ENCODE measurements around the gene C4B.
"Not testable (repeated sequence)": the region's sequence is repeated elsewhere in the genome, so short reads cannot be mapped to it uniquely, and the experiment has no call there.

Gene C4B

GRCh38 chr6:32049736-32050135 lies 35.1 kb downstream of the C4B start:
- H4K8ac ChIP-seq (ENCODE audit: low read depth, low read length); H3K79me1 ChIP-seq (ENCODE audit: low read depth, low read length); H2BK15ac ChIP-seq (ENCODE audit: low read length); H3K4me3 ChIP-seq (ENCODE audit: low read length in 2 of 2); H2BK120ac ChIP-seq (ENCODE audit: low read depth, low read length); H3K9ac ChIP-seq (ENCODE audit: low read depth, low read length, poor library complexity); DNase-seq (ENCODE audit: low spot score); H3K4me2 ChIP-seq (ENCODE audit: insufficient read depth, low read length, poor library complexity, severe bottlenecking); H4K91ac ChIP-seq (ENCODE audit: low read depth, low read length, poor library complexity); H3K27ac ChIP-seq (replicated peaks; ENCODE audit: low read length); H3K18ac ChIP-seq (ENCODE audit: low read length); H3K14ac ChIP-seq (ENCODE audit: low read length); H2BK5ac ChIP-seq (ENCODE audit: low read length); H3K9me3 ChIP-seq (replicated peaks in 1 of 2; ENCODE audit: control insufficient read depth in 2 of 2, insufficient read depth in 1 of 2, low read depth in 1 of 2, low read length in 2 of 2); H3K23ac ChIP-seq (ENCODE audit: low read depth, low read length, poor library complexity); H3K4ac ChIP-seq (ENCODE audit: low read length); H2AK5ac ChIP-seq (ENCODE audit: low read depth, low read length); H2AFZ ChIP-seq (ENCODE audit: low read length); H3K36me3 ChIP-seq (replicated peaks in 1 of 2; ENCODE audit: control insufficient read depth in 2 of 2, insufficient read depth in 2 of 2, low read length in 2 of 2); H2BK12ac ChIP-seq (ENCODE audit: low read length): not testable (repeated sequence)
- Histone ChIP-seq H3K27me3 (ENCODE audit: control insufficient read depth in 3 of 3, insufficient read depth in 3 of 3, low read depth in 1 of 3, low read length in 3 of 3) (peaks cover 0 to 17% (median 0%) of the 10 kb centered on the region in 3 experiments), H3K4me1 (ENCODE audit: control insufficient read depth in 2 of 2, insufficient read depth in 1 of 2, low read depth in 1 of 2, low read length in 2 of 2) (peaks cover 14 to 21% of the 10 kb centered on the region in 2 donors)
- WGBS, 2 donors (ENCODE audit: extremely low coverage in 2 of 2, insufficient read length in 2 of 2, insufficient replicate concordance in 1 of 2) = no CpG with 5 or more reads among the region's 11 CpGs

- no peak overlapping the region for H3K4me3 ChIP-seq (ENCODE audit: low read length in 2 of 2)
- peaks cover 0 to 25% (median 0%) of the 10 kb centered on the region in 3 experiments for H3K27me3 ChIP-seq (ENCODE audit: control insufficient read depth in 3 of 3, insufficient read depth in 3 of 3, low read depth in 1 of 3, low read length in 3 of 3)
- H3K4me2 ChIP-seq (ENCODE audit: insufficient read depth, low read length, poor library complexity, severe bottlenecking) = no peak overlapping the region
- H2BK120ac ChIP-seq (ENCODE audit: low read depth, low read length) = no peak overlapping the region
- no peak overlapping the region for H2AK5ac ChIP-seq (ENCODE audit: low read depth, low read length)
- no peak overlapping the region for H2AFZ ChIP-seq (ENCODE audit: low read length)
- H3K18ac ChIP-seq (ENCODE audit: low read length) = peak overlapping the region; percentile 18
- H3K14ac ChIP-seq (ENCODE audit: low read length) = no peak overlapping the region
- peak overlapping the region; percentile 39 for H3K23ac ChIP-seq (ENCODE audit: low read depth, low read length, poor library complexity)
- no peak overlapping the region for H2BK15ac ChIP-seq (ENCODE audit: low read length)
- peaks cover 14 to 21% of the 10 kb centered on the region in 2 donors for H3K4me1 ChIP-seq (ENCODE audit: control insufficient read depth in 2 of 2, insufficient read depth in 1 of 2, low read depth in 1 of 2, low read length in 2 of 2)
- no peak overlapping the region for H3K9ac ChIP-seq (ENCODE audit: low read depth, low read length, poor library complexity)
- no peaks in the 10 kb centered on the region for H3K9me3 ChIP-seq (replicated peaks in 1 of 2; ENCODE audit: control insufficient read depth in 2 of 2, insufficient read depth in 1 of 2, low read depth in 1 of 2, low read length in 2 of 2)
- peak overlapping the region; percentile 25 for H2BK5ac ChIP-seq (ENCODE audit: low read length)
- no CpG with 5 or more reads among the region's 5 CpGs for WGBS, 2 donors (ENCODE audit: extremely low coverage in 2 of 2, insufficient read length in 2 of 2, insufficient replicate concordance in 1 of 2)
- no peak overlapping the region for H4K8ac ChIP-seq (ENCODE audit: low read depth, low read length)
- H3K36me3 ChIP-seq (replicated peaks in 1 of 2; ENCODE audit: control insufficient read depth in 2 of 2, insufficient read depth in 2 of 2, low read length in 2 of 2) = no peaks in the 10 kb centered on the region
- H3K4ac ChIP-seq (ENCODE audit: low read length) = no peak overlapping the region
- no peak overlapping the region for H2BK12ac ChIP-seq (ENCODE audit: low read length)
- DNase-seq (ENCODE audit: low spot score) = no peak
- no peak overlapping the region for H3K27ac ChIP-seq (replicated peaks; ENCODE audit: low read length)
- H3K79me1 ChIP-seq (ENCODE audit: low read depth, low read length) = no peaks in the 10 kb centered on the region
- no peak overlapping the region for H4K91ac ChIP-seq (ENCODE audit: low read depth, low read length, poor library complexity)
Measured at GRCh38 chr6:32050562-32050961, 36.0 kb downstream of the C4B start.

- H3K4me3 ChIP-seq (ENCODE audit: low read length in 2 of 2); H3K27ac ChIP-seq (replicated peaks; ENCODE audit: low read length); H2BK120ac ChIP-seq (ENCODE audit: low read depth, low read length); H3K36me3 ChIP-seq (replicated peaks in 1 of 2; ENCODE audit: control insufficient read depth in 2 of 2, insufficient read depth in 2 of 2, low read length in 2 of 2); H2AFZ ChIP-seq (ENCODE audit: low read length); H3K4me2 ChIP-seq (ENCODE audit: insufficient read depth, low read length, poor library complexity, severe bottlenecking); H3K9ac ChIP-seq (ENCODE audit: low read depth, low read length, poor library complexity); H2BK12ac ChIP-seq (ENCODE audit: low read length); H3K4me1 ChIP-seq (ENCODE audit: control insufficient read depth in 2 of 2, insufficient read depth in 1 of 2, low read depth in 1 of 2, low read length in 2 of 2); H2BK5ac ChIP-seq (ENCODE audit: low read length); H4K91ac ChIP-seq (ENCODE audit: low read depth, low read length, poor library complexity); H4K8ac ChIP-seq (ENCODE audit: low read depth, low read length); H2BK15ac ChIP-seq (ENCODE audit: low read length); DNase-seq (ENCODE audit: low spot score); H2AK5ac ChIP-seq (ENCODE audit: low read depth, low read length); H3K18ac ChIP-seq (ENCODE audit: low read length); H3K79me1 ChIP-seq (ENCODE audit: low read depth, low read length); H3K4ac ChIP-seq (ENCODE audit: low read length); H3K9me3 ChIP-seq (replicated peaks in 1 of 2; ENCODE audit: control insufficient read depth in 2 of 2, insufficient read depth in 1 of 2, low read depth in 1 of 2, low read length in 2 of 2): not testable (repeated sequence)
- H3K27me3 ChIP-seq (ENCODE audit: control insufficient read depth in 3 of 3, insufficient read depth in 3 of 3, low read depth in 1 of 3, low read length in 3 of 3) = peaks cover 0 to 31% (median 0%) of the 10 kb centered on the region in 3 experiments
- no CpG with 5 or more reads among the region's 20 CpGs for WGBS, 2 donors (ENCODE audit: extremely low coverage in 2 of 2, insufficient read length in 2 of 2, insufficient replicate concordance in 1 of 2)
- peak overlapping the region; percentile 67 for H3K14ac ChIP-seq (ENCODE audit: low read length)
- peak overlapping the region; percentile 71 for H3K23ac ChIP-seq (ENCODE audit: low read depth, low read length, poor library complexity)
Measured at GRCh38 chr6:32052626-32053025, 38.0 kb downstream of the C4B start.

- not testable (repeated sequence) for H3K9ac ChIP-seq (ENCODE audit: low read depth, low read length, poor library complexity); H3K4me3 ChIP-seq (ENCODE audit: low read length in 2 of 2); H2BK120ac ChIP-seq (ENCODE audit: low read depth, low read length); H3K79me1 ChIP-seq (ENCODE audit: low read depth, low read length); H3K27ac ChIP-seq (replicated peaks; ENCODE audit: low read length); H2BK15ac ChIP-seq (ENCODE audit: low read length); H3K4me2 ChIP-seq (ENCODE audit: insufficient read depth, low read length, poor library complexity, severe bottlenecking); H2AFZ ChIP-seq (ENCODE audit: low read length); H2AK5ac ChIP-seq (ENCODE audit: low read depth, low read length); H4K91ac ChIP-seq (ENCODE audit: low read depth, low read length, poor library complexity); H3K23ac ChIP-seq (ENCODE audit: low read depth, low read length, poor library complexity); H3K14ac ChIP-seq (ENCODE audit: low read length); H3K4me1 ChIP-seq (ENCODE audit: control insufficient read depth in 2 of 2, insufficient read depth in 1 of 2, low read depth in 1 of 2, low read length in 2 of 2); H4K8ac ChIP-seq (ENCODE audit: low read depth, low read length); H3K36me3 ChIP-seq (replicated peaks in 1 of 2; ENCODE audit: control insufficient read depth in 2 of 2, insufficient read depth in 2 of 2, low read length in 2 of 2); DNase-seq (ENCODE audit: low spot score); H3K4ac ChIP-seq (ENCODE audit: low read length); H3K9me3 ChIP-seq (replicated peaks in 1 of 2; ENCODE audit: control insufficient read depth in 2 of 2, insufficient read depth in 1 of 2, low read depth in 1 of 2, low read length in 2 of 2); H2BK12ac ChIP-seq (ENCODE audit: low read length); H2BK5ac ChIP-seq (ENCODE audit: low read length); H3K18ac ChIP-seq (ENCODE audit: low read length)
- WGBS, 2 donors (ENCODE audit: extremely low coverage in 2 of 2, insufficient read length in 2 of 2, insufficient replicate concordance in 1 of 2) = no CpG with 5 or more reads among the region's 13 CpGs
- H3K27me3 ChIP-seq (ENCODE audit: control insufficient read depth in 3 of 3, insufficient read depth in 3 of 3, low read depth in 1 of 3, low read length in 3 of 3) = peaks cover 0 to 37% (median 0%) of the 10 kb centered on the region in 3 experiments
Measured at GRCh38 chr6:32053314-32053713, 38.7 kb downstream of the C4B start.
